H9 (cell line): ENCODE data around the gene RWDD2A. TPM values are rescaled to one million over a fixed set of nuclear protein-coding genes. Genes with fewer than 3 reads are reported as not detected.

Experiments used
- DNase-seq: peaks from one replicate; pipeline ENCODE4 v3.0.0-alpha.2; 2017
- H2AFZ ChIP-seq: one replicate; pipeline ENCODE4 v1.6.1; 2013; ENCODE audit warnings: mild to moderate bottlenecking, low read length, control low read depth, moderate library complexity
- H2AK5ac ChIP-seq: 2 replicates; pipeline ENCODE4 v1.6.1; 2013; ENCODE audit warnings: low read length, control low read depth, mixed read lengths; ENCODE audit not compliant: insufficient read length
- H2BK120ac ChIP-seq: one replicate; pipeline ENCODE4 v1.6.1; 2013; ENCODE audit warnings: low read depth, mild to moderate bottlenecking, low read length, control low read depth, inconsistent platforms; ENCODE audit not compliant: poor library complexity, severe bottlenecking
- H2BK12ac ChIP-seq: 2 replicates; pipeline ENCODE4 v1.6.1; 2013; ENCODE audit warnings: low read length, control low read depth, mixed read lengths, low read depth; ENCODE audit not compliant: insufficient read length
- H2BK15ac ChIP-seq: 2 replicates; pipeline ENCODE4 v1.6.1; 2013; ENCODE audit warnings: low read depth, low read length, control low read depth
- H2BK20ac ChIP-seq: one replicate; pipeline ENCODE4 v1.6.1; 2013; ENCODE audit warnings: low read depth, mild to moderate bottlenecking, low read length, control low read depth, inconsistent platforms; ENCODE audit not compliant: poor library complexity, severe bottlenecking
- H2BK5ac ChIP-seq: 2 replicates; pipeline ENCODE4 v1.6.1; 2013; ENCODE audit warnings: low read length, control low read depth, mixed read lengths; ENCODE audit not compliant: insufficient read length
- H3K14ac ChIP-seq: 2 replicates; pipeline ENCODE4 v1.6.1; 2013; ENCODE audit warnings: low read length, control low read depth; ENCODE audit not compliant: insufficient read depth
- H3K18ac ChIP-seq: 2 replicates; pipeline ENCODE4 v1.6.1; 2013; ENCODE audit warnings: low read depth, mild to moderate bottlenecking, mixed read lengths, low read length, control low read depth; ENCODE audit not compliant: insufficient read length
- H3K23ac ChIP-seq: 2 replicates; pipeline ENCODE4 v1.6.1; 2013; ENCODE audit warnings: low read length, control low read depth, mixed read lengths, low read depth; ENCODE audit not compliant: insufficient read length
- H3K23me2 ChIP-seq: 2 replicates; pipeline ENCODE4 v1.6.1; 2013; ENCODE audit warnings: low read depth, mild to moderate bottlenecking, mixed read lengths, low read length, control low read depth; ENCODE audit not compliant: insufficient read length, poor library complexity, severe bottlenecking
- H3K27ac ChIP-seq: 2 replicates; pipeline ENCODE4 v1.5.1; 2013; ENCODE audit warnings: low read length, control low read depth, mixed read lengths, low read depth; ENCODE audit not compliant: insufficient read length
- H3K27me3 ChIP-seq: 2 replicates; pipeline ENCODE4 v1.6.1; 2013; ENCODE audit warnings: low read length, control low read depth, inconsistent platforms; ENCODE audit not compliant: insufficient read depth
- H3K4ac ChIP-seq: 2 replicates; pipeline ENCODE4 v1.6.1; 2013; ENCODE audit warnings: low read depth, mild to moderate bottlenecking, control low read depth, inconsistent platforms, low read length, moderate library complexity
- H3K4me1 ChIP-seq: 2 replicates; pipeline ENCODE4 v1.6.1; 2013; ENCODE audit warnings: low read length, control low read depth, inconsistent platforms; ENCODE audit not compliant: insufficient read depth
- H3K4me2 ChIP-seq: 2 replicates; pipeline ENCODE4 v1.6.1; 2013; ENCODE audit warnings: low read length, control low read depth, mixed read lengths; ENCODE audit not compliant: insufficient read length, insufficient read depth
- H3K56ac ChIP-seq: 2 replicates; pipeline ENCODE4 v1.6.1; 2013; ENCODE audit warnings: low read depth, mild to moderate bottlenecking, mixed read lengths, low read length, control low read depth; ENCODE audit not compliant: insufficient read length
- H3K79me1 ChIP-seq: 2 replicates; pipeline ENCODE4 v1.6.1; 2013; ENCODE audit warnings: low read depth, mild to moderate bottlenecking, moderate library complexity, low read length, control low read depth, inconsistent platforms; ENCODE audit not compliant: insufficient read depth, poor library complexity, severe bottlenecking
- H3K79me2 ChIP-seq: 2 replicates; pipeline ENCODE4 v1.6.1; 2013; ENCODE audit warnings: low read length, control low read depth, inconsistent platforms; ENCODE audit not compliant: insufficient read depth
- H3K9ac ChIP-seq: 2 replicates; pipeline ENCODE4 v1.6.1; 2013; ENCODE audit warnings: low read length, control low read depth, mixed read lengths; ENCODE audit not compliant: insufficient read length; ENCODE audit errors: extremely low read depth
- H3K9me3 ChIP-seq: one replicate; pipeline ENCODE4 v1.6.1; 2013; ENCODE audit warnings: low read depth, low read length, inconsistent platforms; ENCODE audit not compliant: control insufficient read depth
- H3T11ph ChIP-seq: one replicate; pipeline ENCODE4 v1.6.1; 2013; ENCODE audit warnings: mild to moderate bottlenecking, low read length, control low read depth, inconsistent platforms
- H4K20me1 ChIP-seq: one replicate; pipeline ENCODE4 v1.6.1; 2013; ENCODE audit not compliant: control insufficient read depth, insufficient read length, insufficient read depth
- H4K5ac ChIP-seq: 2 replicates; pipeline ENCODE4 v1.6.1; 2013; ENCODE audit warnings: low read depth, mild to moderate bottlenecking, mixed read lengths, low read length, control low read depth; ENCODE audit not compliant: insufficient read length
- H4K8ac ChIP-seq: replicated peaks from 2 replicates; pipeline ENCODE4 v1.6.1; 2013; ENCODE audit warnings: low read length, control low read depth, mixed read lengths, low read depth; ENCODE audit not compliant: insufficient read length
- H4K91ac ChIP-seq: 2 replicates; pipeline ENCODE4 v1.6.1; 2013; ENCODE audit warnings: low read depth, mild to moderate bottlenecking, moderate library complexity, mixed read lengths, low read length, control low read depth; ENCODE audit not compliant: insufficient read length
- H3K27ac Mint-ChIP-seq, 3 experiments: 2 replicates in 2 of 3; 3 replicates in 1 of 3; pipeline ENCODE4 v1.8.0; 2020 to 2021; ENCODE audit warnings: mixed read lengths in 3 of 3, mild to moderate bottlenecking in 1 of 3, moderate library complexity in 1 of 3
- H3K27me3 Mint-ChIP-seq: 2 replicates; pipeline ENCODE4 v1.8.0; 2021; ENCODE audit warnings: low read depth, mild to moderate bottlenecking, moderate library complexity, mixed read lengths
- H3K36me3 Mint-ChIP-seq, 3 experiments: 2 replicates in 2 of 3; 3 replicates in 1 of 3; pipeline ENCODE4 v1.8.0; 2020 to 2021; ENCODE audit warnings: low read depth in 3 of 3, mixed read lengths in 3 of 3; ENCODE audit not compliant: insufficient read depth in 1 of 3
- H3K4me1 Mint-ChIP-seq, 2 experiments: 2 replicates each; pipeline ENCODE4 v1.8.0; 2020; ENCODE audit warnings: mixed read lengths in 2 of 2
- H3K4me3 Mint-ChIP-seq, 2 experiments: 2 replicates in 1 of 2; 3 replicates in 1 of 2; pipeline ENCODE4 v1.8.0; 2020 to 2021; ENCODE audit warnings: mild to moderate bottlenecking in 2 of 2, mixed read lengths in 2 of 2, moderate library complexity in 1 of 2
- H3K9me3 Mint-ChIP-seq, 2 experiments: 2 replicates in 1 of 2; 3 replicates in 1 of 2; pipeline ENCODE4 v1.8.0; 2020; ENCODE audit warnings: mild to moderate bottlenecking in 2 of 2, mixed read lengths in 2 of 2, moderate library complexity in 1 of 2
- WGBS: extraction: QIAGEN DNeasy Blood & Tissue Kit; methylation state at CpG from one replicate; pipeline ENCODE4 v1.1.7; 2013; ENCODE audit warnings: missing lambda C conversion rate, low lambda C conversion rate, mixed read lengths; ENCODE audit not compliant: insufficient read length; ENCODE audit errors: extremely low coverage; 5-methylcytosine and 5-hydroxymethylcytosine counted together
- total RNA-seq: library from RNA; stranded (reverse); gene quantifications from 2 replicates; pipeline ENCODE4 v1.2.1, GENCODE V29; 2021
- TF ChIP-seq, protein P1 (sequence below): fragments of 200-600 bp; sonication (generic); conservative IDR thresholded peaks from 3 replicates; pipeline ENCODE4 v1.8.0; 2021; ENCODE audit warnings: antibody characterized with exemption, mild to moderate bottlenecking

The RWDD2A gene
- total RNA-seq, 1 experiment from 2014 or later = 3.2 TPM

GRCh38 chr6:83169511-83169910 lies 23.6 kb upstream of the RWDD2A start:
- H2BK120ac ChIP-seq = no peak overlapping the region
- no peak overlapping the region for H3K4me2 ChIP-seq
- H2BK5ac ChIP-seq = no peak overlapping the region
- Mint-ChIP-seq H3K4me1 (no peaks in the 10 kb centered on the region), H3K27me3 (no peaks in the 10 kb centered on the region), H3K9me3 (no peaks in the 10 kb centered on the region), H3K27ac (no peak overlapping the region), H3K4me3 (no peak overlapping the region), H3K36me3 (peaks cover 26 to 87% (median 71%) of the 10 kb centered on the region in 3 experiments; a peak in 6 of 7 replicates)
- H4K20me1 ChIP-seq = no peaks in the 10 kb centered on the region
- H3T11ph ChIP-seq = no peak overlapping the region
- WGBS = no CpG with 5 or more reads among the region's 1 CpG
- H4K8ac ChIP-seq = no peak overlapping the region
- H2AFZ ChIP-seq = no peak overlapping the region
- H3K27ac ChIP-seq = no peak overlapping the region
- no peak overlapping the region for H4K91ac ChIP-seq
- no peak overlapping the region for H3K18ac ChIP-seq
- no peak for DNase-seq
- no peaks in the 10 kb centered on the region for H3K9me3 ChIP-seq
- H3K4me1 ChIP-seq = no peaks in the 10 kb centered on the region
- H3K56ac ChIP-seq = no peak overlapping the region
- H3K27me3 ChIP-seq = no peaks in the 10 kb centered on the region
- no peak overlapping the region for H4K5ac ChIP-seq
- H3K14ac ChIP-seq = no peak overlapping the region
- H3K4ac ChIP-seq = no peak overlapping the region
- H2BK20ac ChIP-seq = no peak overlapping the region
- H3K79me2 ChIP-seq = no peaks in the 10 kb centered on the region; the same call in 1 of the 2 replicates
- TF ChIP-seq, protein P1, sequence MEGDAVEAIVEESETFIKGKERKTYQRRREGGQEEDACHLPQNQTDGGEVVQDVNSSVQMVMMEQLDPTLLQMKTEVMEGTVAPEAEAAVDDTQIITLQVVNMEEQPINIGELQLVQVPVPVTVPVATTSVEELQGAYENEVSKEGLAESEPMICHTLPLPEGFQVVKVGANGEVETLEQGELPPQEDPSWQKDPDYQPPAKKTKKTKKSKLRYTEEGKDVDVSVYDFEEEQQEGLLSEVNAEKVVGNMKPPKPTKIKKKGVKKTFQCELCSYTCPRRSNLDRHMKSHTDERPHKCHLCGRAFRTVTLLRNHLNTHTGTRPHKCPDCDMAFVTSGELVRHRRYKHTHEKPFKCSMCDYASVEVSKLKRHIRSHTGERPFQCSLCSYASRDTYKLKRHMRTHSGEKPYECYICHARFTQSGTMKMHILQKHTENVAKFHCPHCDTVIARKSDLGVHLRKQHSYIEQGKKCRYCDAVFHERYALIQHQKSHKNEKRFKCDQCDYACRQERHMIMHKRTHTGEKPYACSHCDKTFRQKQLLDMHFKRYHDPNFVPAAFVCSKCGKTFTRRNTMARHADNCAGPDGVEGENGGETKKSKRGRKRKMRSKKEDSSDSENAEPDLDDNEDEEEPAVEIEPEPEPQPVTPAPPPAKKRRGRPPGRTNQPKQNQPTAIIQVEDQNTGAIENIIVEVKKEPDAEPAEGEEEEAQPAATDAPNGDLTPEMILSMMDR = no peak
- H2BK15ac ChIP-seq = no peak overlapping the region
- no peaks in the 10 kb centered on the region for H3K23me2 ChIP-seq
- H2AK5ac ChIP-seq = no peak overlapping the region
- H3K23ac ChIP-seq = no peak overlapping the region
- no peaks in the 10 kb centered on the region for H3K79me1 ChIP-seq
- H2BK12ac ChIP-seq = no peak overlapping the region
- H3K9ac ChIP-seq = no peak overlapping the region
